ENCODE measurements around the gene AADACL3.

GRCh38 chr1:12774801-12775345, 59.0 kb downstream of the AADACL3 start:
- TF ChIP-seq BHLHE40 (IDR thresholded peaks at IDR 0.05; ENCODE audit: borderline replicate concordance) (no peak), HDGF (IDR thresholded peaks at IDR 0.05; ENCODE audit: borderline replicate concordance) (no peak), CTBP1 (IDR thresholded peaks at IDR 0.05; ENCODE audit: borderline replicate concordance) (no peak), NFRKB (IDR thresholded peaks at IDR 0.05) (no peak), FOXM1 (IDR thresholded peaks at IDR 0.05; ENCODE audit: borderline replicate concordance) (no peak), PKNOX1 (IDR thresholded peaks at IDR 0.05) (no peak), SUZ12 (IDR thresholded peaks at IDR 0.05) (no peak)
